ENCODE measurements around the gene EHBP1.
A peak's percentile ranks its signal among the peaks of the same experiment; 100 is the strongest.

Gene EHBP1

DNA sequence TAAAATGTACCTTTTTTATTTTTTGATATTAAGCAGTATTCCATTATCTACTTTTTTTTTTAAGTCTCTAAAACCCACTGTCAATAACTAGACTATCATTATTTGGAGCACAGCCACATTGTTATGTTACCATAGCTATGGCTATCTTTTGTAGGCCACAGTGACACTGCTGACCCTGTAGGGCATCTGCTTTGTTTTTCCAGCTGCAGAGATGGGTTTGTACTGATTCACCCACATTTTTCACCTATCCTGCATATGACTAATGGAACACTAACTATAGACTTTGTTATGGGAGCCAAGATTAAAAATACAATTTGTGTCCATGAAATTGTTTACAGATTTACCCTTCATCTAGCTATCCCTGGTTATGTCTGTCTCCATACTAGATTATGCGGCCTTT, 323.5 kb downstream of the EHBP1 start:
- peak; percentile 33 for DNase-seq

DNA sequence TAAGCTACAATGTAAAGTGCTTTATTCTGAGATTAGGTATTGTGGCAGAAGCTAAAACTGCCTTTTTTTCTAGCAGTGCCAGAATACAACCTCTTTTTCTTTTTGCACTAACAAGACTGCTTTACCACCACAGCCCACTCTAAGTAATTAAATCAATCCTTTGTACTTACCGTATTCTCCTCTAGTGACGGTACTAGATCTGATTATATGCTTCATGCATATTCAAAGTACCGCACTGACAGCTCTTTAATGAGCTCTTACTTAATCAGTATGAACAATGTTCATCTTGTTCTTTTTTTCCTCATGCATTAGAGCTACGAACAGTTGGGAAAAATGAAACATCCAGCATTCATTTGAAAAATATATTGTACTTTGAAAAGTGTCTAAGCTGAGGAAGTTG, 329.0 kb downstream of the EHBP1 start:
- no peak for DNase-seq

DNA sequence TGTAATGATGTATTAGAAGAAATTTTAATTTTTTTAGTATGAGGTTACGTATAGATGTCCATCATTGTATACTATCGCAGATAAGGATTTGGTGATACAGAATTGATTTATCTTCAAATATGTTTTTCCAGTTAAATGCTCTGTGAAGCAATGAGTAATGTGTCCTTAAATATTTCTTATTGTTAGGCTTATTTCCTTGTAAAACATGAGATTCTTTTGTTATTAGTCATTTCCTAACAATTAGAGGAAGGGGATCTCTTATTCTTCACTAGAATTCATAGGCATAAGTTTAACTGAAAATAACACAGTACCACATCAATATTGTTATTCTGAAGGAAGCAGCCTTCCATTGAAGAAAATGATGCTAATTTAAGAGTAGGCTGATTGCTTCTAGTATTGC, 329.7 kb downstream of the EHBP1 start:
- no peak for DNase-seq

DNA sequence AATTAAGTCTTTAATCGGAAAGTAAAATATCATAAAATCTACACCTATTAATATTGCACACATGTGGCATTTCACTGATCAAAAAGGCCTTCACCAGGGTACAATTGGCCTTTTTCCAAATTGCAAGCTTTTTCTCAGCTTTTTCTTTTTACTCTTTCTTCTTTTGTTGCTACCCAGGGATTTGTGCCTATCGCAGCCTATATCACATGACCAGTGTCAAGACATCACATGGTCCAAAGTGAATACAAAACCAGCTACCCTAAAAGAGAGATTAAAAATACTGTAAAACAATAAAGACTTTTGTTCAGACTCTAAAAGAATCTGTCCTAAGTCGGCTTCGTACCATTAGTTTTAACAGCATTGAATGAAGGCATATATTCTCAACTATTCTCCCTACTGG, 330.1 kb downstream of the EHBP1 start:
- no peak for DNase-seq

DNA sequence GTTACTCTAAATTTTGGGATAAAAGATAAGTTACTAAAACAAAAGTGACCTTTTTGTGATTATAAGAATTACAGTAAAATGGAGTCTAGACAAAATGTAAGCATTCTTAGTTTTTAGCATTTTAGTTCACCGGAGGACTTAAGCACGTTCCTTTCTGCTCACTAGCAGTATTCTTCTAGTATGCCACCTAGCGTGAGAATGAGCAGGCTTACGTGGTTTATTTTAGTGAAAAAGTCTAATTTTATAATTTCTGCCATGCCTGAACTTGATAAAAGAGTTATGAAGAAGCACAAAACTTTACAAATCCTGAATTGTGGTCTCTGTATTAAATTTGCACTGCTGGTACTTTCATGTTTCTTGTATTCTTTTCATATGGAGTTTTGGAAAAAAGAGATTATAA, 332.5 kb downstream of the EHBP1 start:
- no peak for DNase-seq

DNA sequence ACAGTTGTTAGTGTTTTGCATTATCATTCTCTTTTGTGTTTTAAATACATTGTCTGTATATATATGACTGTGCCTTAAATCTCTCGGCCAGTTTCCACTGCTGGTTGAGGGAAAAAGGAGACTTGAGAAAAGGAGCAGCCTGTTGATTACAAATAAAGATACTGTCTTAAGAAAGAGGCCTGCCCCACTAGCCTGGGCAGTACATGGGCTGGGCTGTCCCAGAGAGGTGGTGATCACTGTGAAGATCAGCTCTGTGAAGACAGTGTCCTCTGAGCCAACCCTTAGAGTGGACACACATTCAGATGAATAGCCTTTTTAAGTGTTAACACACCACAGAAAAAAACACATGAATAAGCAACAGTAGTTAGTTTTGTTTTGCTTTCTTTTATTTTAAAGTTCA, 335.1 kb downstream of the EHBP1 start:
- no peak for DNase-seq

DNA sequence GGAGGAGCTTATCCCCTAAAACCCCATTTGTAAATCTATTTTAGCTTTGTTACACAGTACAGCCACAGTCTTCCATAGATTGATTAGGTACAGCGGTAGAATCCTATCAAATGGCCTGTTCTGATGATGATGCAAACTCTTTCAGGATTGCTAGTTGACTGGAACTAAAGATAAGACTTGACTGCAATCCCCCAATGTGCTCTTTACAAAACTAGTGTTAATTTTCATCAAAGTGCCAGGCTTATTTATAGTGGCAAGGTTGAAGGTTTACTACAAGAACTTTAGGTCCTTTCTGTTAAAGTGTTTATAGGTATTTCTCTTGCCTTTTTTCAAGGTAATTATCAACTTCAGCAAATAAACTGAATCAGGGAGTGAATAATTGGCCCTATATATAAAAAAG, 336.1 kb downstream of the EHBP1 start:
- no peak for DNase-seq

DNA sequence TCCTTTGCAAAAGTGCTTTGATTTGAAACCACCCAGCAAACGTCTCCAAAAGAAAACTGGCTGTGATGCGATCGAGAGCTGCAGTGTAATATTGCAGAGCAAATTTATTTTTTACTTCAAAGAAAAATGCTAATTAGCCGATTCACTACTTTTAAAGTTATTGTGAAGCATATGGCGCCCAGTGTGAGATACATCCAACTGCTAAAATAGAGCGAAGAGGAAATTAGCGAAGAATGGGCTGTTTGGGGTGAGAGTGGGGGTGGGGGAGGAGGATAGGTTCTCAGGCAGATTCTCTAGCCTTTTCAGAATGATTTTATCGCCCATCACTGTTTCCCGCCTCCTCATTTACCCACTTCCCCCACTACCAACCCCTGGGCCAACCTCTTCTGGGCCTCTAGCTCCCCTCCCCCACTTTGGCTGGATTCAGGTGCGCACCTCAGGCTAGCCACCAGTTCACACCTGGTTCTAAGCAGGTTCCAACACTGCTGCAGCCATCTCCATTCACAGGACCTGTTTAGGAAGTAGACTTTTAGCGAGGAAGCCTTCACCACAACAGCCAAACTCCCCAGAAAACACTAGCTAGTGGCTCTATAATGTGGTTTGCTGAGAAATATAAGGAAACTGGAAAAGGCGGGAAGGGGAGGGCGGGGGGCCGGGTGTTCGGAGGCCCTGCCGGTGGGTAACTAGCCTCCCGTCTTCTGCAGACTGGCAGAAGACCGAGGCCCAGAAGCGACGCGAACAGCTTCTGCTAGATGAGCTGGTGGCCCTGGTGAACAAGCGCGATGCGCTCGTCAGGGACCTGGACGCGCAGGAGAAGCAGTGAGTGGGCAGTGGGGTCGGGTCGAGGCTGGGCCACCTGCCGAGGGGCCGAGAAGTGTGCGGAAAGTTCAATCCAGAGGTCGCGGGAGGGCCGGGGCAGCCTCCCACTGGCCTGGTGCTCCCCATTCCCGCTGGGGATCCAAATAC, 339.1 kb downstream of the EHBP1 start:
- DNase-seq: no peak

DNA sequence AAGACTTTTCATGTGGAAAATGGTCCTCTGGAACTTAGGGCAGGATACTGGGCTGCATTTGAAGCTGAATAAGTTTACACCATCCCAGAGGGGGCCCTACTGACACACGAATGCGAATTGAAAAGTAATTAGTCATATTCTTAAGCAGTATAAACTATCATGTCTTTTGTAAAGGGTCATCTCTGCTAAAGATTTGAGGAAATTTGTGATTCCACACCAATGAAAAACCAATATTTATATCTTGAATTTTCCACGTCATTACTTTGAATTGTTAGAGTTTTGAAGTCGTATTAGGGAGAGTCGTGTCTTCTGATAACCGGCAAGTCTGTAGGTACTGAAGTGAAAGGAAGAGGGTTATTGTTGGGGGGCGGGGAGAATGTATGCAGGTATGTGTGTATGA, 341.0 kb downstream of the EHBP1 start:
- DNase-seq: no peak

DNA sequence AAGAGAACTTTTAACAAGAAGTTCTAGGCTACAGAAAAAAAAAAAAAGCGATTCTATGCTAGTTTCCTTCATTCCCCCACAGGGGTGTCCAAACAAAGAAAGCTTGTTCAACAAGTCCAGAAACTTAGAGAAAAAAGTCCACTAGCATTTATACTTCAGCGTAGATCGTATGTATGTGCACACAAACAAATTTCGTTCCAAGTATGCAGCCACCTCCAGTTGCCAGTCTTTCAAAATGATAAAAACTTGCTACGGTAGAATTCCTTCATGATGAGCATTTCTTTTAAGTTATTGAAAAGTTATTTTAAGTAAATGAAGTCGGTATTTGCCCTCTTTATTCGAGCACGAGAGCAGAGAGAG, 341.4 kb downstream of the EHBP1 start:
- DNase-seq: no peak

DNA sequence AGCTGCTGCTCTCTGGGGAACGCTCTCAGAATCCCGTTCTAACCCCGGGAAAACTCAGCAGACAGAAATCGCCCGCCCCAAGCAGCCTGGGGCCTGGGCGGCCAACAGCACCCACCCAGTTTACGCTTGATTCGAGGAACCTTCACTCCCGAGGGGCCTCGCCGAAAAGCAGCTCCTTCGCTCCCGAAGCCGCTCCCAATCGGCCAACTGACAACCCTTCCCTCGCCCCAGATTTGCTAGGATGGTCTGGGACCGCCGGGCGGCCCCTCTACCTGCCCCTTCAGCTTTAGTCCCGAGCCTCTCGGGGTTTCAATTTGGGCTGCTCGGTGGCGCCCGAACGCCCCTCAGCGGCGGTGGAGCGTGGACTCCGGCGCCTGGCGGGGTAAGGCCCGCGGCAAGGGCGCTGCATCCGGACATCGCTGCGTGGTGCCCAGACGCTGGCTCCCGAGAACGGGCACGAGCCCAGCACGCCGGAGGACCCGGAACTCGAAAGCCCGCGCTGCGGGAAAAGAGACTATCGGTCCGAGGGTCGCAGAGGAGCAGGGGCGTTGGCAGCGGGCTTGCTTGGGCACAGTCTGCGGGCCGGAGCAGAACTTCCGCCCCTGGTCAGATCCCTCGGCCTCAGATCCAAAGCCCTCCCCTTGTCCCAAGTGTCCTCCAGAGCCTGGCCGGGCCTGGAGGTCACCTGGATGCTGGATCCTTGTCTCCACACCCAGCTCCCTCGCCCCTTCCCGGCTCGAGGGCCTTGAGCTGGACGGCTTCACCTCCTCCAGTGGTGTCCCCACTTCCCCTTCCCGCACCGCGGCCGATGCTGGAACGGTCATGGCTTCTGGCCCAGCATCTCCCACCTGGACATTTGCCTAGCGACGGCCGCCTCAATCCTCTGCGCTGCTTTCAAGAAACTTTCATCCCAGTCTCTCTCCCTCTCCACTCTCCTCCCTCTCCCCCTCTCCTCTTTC, 342.1 kb downstream of the EHBP1 start:
- DNase-seq: no peak

DNA sequence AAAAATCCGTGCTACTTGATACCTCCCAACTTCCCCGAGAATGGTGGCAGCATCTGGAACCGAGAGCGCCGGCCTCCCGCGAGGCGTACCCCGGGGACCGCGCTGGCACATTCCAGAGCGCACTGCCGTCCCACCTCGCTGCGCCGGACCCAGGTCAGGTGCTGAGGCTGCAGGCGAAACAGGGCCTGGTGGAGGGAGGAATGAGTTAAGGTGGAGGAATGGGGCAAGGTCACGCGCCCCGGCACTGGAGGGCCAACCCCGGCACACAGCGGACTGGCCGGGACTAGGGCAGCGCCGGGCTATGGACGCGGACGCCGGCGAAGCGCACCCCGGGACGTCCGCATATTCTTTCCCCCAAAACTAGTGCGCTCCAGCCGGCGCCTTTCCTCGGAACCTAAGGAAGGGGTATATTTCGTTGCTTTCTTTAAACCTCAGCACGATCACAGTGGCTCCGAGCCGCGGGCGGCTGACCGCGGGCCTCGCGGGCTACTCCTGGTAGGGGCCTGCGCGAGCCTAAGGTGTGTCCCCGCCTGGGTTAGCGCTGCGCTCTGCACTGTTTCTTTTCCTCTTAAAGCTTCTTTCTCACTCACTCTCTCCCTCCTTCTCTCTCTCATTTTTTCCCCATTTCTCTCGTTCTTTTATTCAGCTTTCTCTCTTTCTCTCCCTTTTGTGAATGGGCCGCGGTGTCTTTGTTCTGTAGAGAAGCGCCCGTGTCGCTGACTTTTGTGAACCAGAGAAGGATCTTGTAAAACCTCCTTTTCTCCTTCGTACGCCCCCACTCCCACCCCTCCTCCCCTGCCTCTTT, 343.1 kb downstream of the EHBP1 start:
- DNase-seq: no peak

DNA sequence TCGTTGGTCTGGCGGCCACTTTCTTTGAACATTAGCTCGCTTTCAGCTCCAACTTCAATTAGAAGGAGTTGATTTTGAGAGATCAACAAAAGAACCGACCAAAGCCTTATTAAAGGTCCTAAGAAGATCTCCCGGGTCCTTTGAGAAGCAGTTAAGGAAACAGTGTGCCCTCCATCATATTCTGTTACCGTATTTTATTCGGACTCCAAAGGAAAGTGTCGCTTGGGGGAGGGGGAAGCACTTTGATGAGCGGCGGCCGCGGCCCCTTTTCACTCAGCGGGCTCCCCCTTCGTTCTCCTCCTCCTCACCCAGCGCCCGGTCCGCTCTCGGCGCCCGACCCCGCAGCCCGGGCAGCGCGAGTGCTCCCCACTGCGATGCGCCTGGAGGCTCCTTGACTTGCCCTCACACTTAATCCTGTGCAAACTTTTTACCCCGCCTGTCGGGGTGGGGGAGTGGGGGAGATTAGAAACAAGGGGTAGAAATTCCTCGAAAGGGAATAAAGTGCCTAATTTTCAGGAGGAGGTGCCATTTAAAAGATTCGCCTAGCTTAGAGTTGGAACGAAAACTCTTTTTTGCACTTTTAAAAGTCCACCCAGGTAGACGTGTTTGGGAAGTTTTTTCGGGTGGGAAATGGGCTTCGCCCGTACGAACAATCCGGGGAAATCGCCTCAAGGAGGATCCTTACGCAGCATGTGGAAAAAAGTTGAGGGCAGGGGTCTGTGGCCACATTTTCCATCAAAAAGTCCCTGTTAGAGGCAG, 343.9 kb downstream of the EHBP1 start:
- DNase-seq: no peak

DNA sequence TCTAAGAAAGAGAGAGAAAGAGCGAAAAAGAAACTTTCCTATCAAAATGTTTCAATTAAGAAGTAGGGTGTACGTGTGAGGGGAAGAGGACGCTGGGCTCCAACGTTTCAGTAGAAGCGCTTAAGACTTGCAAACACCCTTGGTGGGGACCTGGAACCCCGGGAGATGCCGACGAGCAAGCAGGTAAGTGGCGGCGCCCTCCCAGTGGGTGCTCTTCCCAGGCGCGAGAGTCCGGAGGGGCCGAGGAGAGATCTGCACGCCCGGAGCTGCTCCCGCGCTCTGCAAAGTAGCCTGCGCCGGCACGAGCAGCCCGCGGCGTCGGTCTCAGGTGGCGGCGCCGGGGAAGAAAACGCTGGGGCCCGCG, 344.4 kb downstream of the EHBP1 start:
- DNase-seq: peak; percentile 24

DNA sequence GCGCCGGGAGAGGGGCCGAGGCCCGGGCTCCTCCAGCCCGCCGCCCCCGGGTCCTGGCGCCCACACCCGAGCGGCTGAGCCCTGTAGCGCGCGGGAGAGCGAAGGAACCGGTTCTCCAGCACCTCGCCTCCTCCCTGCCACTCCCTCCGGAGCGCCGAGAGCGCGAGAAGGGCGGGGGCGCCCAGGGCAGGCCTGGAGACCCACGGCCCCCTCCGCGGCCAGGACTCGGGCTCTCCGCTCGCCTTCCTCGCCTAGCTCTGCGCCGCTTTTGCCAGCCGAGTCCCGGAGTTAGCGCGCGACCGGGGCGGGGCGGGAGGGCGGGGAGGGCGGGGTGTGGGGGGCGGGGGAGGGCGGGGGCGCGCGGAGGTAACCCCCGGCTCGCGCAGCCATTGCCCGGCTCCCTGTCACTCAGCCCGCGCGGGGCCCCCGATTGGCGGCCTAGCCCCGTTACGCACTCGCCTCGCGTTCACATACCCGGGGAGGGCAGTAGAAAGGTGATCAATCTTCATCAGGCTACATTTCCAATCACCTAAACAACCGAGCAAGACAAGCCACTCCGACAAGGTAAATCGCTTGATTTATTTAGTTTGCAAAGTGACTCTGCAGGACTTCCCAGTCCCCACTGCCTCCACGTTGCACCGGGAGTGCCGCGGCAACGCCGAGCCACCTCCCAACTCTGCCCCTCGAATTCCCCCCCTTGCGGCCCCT, 345.0 kb downstream of the EHBP1 start, which contains the start of gene OTX1:
Gene OTX1, plus strand, starts transcription at position 497 of the 708 bp plus-strand sequence. CDS start 2,161 bp downstream, outside the sequence.
- peak; percentile 84 for DNase-seq

DNA sequence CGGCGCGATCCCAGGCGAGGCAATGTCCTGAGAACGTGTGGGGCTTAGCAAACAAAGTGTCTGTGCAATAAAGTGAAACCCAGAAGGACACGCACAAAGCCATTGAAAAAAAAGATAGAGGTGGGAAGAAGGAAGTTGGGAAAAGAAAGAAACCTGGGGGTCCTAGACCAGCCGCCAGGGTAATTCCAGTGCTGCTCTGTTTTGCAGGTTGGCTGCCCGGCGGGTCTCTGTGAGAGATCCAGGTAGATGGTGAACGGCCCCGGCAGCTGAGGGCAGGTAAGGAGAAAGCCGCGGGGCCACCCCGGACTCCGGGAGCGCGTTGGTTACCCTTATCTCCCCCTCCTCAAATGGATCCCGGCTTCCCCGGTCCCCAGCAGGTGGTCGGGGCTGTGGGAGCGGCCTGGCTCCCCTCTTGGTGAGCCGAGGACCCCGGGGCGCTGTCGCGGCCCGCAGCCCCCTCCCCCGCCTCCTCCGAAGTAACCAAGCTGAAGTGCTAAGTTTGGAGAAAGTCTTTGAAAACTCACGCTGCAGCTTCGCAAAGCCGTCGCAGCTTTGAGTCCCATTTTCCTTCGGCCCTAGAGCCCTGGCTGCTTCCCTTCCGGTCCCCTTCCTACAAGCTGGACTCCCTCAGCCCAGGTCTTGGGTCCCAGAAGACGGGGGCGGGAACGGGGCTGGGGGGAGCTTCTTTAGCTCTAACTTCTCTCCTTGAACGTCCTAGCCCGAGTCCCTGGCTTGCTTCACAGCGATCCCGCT, 345.7 kb downstream of the EHBP1 start:
- DNase-seq: no peak

DNA sequence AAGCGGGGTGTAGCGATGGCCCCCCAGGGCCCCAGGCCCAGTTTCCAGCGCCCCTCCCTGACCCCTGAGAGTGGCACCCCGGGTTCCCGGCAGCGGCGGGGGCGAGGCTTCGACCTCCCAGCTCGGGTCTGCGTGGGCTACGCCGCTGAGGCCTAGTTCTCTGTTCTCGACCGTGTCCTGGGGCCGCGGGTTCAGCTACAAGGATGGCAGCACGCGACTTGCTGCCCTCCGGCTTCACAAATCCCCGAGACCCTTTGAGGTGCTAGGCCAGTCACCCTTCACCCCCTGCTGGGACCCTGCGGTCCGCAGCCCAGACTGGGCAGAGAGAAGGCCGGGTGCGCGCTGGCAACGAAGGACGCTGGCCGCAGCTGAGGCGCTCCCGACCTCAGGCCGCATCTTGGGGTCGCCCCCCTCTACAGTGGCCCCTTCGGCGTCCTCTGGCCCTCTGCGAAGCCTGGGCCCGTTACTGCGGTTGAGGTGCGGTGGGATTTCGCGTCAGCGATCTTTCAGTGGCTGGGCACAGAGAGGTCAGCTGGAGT, 346.4 kb downstream of the EHBP1 start:
- DNase-seq: no peak

DNA sequence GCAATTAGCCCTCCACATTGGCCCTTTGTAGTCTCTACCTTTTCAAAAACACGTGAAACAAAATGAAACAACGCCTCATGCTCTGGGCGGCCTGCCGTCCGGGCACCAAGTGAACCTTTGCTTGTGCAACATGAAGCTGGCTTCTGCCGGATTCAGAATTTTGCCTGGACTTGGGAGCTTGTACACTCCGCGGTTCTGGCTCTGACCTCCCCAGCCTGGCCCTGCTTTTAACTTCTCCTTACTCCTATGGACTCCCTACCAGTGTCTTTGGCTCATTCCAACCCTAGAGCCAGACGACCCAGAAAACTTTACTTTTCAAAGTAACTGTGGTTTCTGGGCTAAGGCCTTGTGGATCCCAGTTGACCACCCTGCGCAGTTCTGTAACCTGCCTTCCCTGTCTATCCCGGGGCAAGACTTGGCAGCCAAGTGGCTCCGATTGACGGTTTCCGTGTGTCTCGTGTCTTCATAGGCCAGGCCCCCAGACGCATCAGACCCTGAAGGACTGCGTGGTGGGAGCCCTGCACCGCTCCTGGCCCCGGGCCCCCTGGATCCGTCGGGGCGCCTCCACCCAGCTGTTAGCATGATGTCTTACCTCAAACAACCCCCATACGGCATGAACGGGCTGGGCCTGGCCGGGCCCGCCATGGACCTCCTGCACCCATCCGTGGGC, 347.0 kb downstream of the EHBP1 start:
- DNase-seq: no peak

DNA sequence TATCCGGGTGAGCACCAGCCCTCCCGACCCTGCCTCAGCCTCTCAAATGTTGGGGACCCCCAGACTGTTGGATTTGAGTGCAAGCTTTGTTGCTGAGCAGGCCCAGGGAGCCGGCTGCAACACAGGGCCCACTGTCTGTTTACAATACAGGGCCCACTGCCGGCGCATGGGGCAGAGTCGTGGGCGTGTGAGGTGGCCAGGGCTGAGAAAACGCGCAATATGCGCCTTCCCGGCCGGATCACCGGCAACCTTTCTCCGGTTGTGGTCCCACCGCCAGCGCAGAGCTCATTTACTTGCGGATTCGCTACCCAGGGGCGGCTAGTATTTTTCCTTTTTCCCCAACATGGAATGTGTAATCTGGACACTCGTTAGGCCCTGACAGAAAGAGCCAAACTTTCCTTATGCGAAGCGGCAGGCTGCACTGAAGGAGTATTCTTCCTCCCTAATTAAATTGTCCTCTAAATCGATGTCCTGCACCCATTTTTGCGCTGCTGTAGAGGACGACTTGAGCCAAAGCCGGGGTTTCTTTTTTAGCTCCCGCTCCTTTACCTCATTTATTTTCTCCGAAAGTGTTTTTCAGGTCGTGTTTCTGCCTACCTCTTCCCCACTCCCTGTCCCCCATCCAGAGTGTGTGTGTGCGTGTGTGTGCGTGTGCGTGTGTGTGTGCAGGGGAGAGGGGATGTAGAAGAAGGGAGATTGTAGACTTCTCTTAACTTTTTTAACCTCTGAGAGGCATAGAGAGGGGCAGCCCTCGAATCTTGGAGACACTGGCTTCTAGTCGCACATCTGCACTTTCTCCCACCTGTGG, 347.8 kb downstream of the EHBP1 start:
- no peak for DNase-seq

Data from NCI-H226 (cell line).